SKM-1 treated with dmso at 0.1 percent for 144 hours (cell line): ENCODE results near the gene RAP2B.

ENCODE experiments used
- DNase-seq: peaks from one replicate; lab custom pipeline; 2025; ENCODE audit not compliant: unreplicated experiment; lab: John Stamatoyannopoulos, UW

The RAP2B gene

DNA sequence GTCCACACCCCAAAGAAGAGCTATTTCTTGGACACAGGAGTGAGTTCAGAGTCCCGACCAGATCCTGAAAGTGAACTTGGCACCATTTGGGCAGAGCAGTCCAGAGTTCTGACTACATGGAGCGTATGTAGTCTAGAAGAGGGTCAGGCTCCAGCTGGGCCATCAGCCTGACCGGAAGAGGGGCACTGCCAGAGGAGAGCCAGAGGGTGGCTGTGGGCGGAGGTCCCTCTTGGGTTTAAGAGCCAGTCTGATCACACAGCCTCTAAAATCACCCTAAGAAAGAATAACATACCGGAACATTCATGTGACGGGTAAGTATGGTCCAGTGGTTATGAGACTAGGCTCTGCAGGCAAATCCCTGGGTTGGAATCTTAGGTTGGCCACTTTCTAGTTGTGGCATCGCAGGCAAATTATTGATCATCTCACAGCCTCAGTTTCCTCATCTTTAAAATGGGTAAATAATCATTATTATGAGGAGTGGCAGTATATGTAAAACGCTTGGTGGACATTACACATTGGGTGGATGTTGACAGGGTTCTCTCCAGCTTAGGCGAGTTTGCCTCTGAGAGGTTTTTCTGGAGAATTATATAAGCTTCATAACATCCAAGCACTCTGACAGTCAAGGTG is 2.1 kb upstream of the RAP2B start:
- DNase-seq: no peak

DNA sequence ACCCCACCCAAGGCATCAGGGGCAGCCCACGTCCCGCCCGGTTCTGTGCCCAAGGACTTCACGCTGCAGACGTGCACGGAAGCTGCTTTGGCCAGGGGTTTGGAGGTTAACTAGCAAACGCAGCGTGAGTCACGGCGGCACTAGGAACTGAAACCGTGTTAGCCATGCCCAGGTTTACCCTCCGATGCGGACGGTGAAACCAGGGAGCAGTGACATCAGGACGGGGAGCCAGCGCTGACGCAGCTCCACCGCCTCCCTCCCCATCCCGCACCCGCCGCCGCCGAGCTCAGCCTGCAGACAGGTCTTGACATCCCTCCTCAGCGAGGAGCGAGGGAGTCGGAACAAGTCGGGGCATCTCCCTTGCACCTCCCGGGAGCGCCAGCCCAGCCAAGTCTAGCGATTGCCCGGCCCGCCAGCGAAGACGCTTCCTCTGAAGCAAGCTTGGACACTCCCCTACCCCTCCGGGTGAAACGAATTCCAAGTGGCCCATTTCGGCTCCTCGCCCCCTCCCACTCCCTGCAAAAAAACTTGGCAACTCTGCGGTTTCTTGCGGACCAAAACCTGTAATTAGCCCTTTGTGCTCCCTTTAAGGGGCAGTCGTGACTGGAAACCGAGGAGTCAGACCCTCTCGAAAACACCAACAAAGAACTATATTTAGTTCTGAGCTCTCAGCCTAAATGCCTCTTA is 1.4 kb upstream of the RAP2B start:
- peak; percentile 77 for DNase-seq

DNA sequence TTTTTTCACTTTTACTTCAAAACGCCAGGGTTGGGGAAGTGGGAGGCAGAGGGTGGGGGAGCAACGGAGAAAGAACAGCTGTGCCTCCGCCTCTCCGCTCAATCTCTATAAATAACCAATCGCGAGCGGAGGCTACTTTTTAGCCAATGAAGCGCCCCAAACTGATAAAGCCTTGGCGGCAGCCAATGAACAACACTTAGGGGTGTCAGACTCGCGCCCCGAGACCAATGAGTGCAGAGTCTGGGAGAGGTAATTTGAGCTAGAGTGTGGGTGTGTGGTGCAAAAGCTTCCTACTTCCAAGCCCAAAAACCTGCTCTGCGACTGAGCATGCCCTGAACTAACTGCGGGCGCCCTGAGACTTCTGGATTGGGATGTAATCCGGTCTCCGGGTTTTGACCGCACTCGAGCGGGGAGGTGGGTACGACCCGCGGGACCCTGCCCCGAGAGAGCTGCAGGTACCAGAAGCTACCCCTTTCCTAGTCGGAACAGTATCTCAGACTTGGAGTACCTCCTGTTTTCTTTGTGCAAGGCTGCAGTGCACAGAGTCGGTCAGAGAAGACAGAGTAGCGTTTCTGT is 800 bp upstream of the RAP2B start:
- DNase-seq: peak; percentile 98

DNA sequence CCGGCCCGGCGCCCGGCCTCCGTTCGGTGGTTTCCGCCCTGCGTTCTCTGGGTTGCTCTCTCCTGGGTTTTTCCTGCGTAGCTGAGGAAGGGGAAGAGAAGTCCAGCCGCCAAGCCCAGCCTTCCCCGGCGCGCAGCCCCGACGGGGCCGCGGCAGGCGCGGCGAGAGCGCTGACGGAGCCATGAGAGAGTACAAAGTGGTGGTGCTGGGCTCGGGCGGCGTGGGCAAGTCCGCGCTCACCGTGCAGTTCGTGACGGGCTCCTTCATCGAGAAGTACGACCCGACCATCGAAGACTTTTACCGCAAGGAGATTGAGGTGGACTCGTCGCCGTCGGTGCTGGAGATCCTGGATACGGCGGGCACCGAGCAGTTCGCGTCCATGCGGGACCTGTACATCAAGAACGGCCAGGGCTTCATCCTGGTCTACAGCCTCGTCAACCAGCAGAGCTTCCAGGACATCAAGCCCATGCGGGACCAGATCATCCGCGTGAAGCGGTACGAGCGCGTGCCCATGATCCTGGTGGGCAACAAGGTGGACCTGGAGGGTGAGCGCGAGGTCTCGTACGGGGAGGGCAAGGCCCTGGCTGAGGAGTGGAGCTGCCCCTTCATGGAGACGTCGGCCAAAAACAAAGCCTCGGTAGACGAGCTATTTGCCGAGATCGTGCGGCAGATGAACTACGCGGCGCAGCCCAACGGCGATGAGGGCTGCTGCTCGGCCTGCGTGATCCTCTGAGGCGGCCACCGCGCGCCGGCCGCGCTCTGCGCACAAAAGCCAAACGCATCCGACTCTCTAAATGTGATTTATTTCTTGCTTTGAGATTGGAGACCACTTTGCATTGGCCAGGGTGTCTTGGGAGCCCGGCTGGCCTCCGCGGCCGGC is 727 bp downstream of the RAP2B start:
- no peak for DNase-seq

DNA sequence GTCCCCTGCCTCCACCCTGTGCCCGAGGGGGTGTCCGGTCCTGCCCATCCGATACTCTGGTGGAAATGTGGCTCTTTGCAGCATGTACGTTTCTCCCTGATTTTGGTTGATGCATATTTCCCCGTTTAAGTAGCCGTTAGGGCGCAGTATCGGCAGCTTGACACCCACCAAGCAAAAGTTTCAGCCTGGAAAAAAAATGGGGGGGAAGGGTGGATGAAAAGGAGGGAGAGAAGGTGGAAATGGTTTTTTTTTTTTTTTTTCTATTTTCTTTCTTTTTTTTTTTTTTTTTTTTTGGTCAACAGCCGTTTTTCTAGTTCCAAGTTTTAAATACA is 1.3 kb downstream of the RAP2B start:
- DNase-seq: no peak

DNA sequence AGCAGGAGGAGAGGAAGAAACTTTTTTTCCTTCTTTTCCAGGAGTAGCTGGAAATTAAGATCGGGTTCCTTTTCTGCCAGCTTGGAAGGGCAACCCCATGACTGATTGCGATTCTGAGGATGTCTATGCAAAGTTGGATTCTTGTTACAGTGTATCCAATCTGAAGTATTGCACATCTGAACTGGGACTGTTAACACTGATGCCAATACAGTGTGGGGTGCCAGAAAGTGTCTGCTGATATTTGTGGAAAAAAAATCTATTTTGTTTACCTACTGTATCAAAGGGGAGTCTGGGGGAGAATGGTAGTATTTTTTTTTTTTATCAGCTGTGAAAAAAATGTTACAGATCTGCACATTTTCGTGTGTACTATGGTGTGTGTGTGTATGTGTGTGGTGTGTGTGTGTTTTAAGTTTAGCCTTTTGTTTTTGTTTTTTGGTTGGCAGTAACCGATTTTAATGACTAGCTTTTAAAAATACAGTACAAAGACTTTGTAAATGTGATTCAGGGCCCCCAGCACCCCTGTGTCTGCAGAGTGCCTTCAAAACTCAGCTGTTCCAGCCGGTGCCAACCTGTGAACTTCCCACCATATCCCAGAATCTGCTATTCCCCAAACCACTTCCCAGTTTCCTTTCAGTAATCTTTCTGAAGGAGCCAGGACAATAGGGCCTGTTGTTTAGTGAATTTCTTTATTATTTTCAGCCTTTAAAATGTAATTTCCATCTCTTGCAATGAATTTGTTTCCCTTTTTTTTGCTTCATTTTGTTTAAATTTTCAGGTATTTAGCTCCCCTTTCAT is 1.9 kb downstream of the RAP2B start:
- no peak for DNase-seq

DNA sequence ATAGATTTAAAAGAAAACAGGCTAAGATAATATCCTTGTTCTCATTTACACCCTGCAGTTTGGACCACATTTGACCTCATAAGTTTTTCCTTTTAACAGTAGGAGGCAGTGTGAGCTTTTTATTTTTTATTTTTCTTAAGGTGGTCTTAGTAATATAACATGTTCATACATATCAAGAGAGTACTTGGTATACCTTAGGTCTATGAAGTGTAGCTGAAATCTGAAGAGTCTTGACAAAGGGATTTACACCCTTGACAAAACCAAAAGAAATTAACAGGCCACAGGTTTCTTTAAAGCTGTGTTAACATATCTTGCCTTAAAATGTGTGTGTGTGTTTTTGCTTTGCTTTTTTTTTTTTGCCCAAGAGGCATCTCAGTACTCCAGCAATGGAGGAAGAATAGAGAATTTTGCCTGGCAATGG is 3.2 kb downstream of the RAP2B start:
- DNase-seq: no peak

DNA sequence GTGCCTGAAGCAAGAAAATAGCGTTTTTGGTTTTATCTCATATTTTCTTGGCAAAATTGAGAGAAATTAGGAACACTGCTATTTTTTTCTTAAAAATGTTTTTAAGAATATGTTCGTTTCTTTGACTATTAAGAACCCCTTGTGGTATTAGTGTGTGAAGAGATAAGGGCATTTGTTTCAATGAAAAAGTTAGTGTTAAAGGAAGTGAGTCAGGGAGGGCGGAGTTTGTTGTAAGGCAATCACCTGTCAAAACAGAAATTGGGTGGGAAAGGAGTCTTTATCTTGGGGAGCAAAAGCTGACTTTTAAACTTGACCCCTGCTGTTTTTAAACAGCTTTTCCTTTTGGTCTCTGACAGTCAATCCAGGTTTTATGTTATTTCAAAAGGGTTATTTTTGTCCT is 4.2 kb downstream of the RAP2B start:
- DNase-seq: no peak

DNA sequence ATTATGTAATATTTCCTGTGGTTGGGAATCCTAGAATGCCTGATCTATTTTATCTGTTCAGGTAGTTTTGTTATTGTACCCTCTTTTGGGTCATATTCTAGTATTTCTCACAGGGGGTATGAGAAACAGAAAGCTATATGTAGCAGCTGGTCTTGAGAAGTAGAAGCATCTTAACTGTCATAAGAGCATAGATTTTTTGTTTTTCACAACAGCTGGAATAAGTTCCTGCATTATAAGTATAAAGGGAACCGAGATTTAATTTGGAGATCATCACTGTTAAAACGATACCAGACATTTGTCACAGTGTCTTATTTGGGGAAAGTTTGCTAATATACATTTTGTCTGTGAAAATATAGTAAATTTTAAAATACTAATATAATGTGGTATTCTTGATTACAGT is 4.8 kb downstream of the RAP2B start:
- DNase-seq: no peak

DNA sequence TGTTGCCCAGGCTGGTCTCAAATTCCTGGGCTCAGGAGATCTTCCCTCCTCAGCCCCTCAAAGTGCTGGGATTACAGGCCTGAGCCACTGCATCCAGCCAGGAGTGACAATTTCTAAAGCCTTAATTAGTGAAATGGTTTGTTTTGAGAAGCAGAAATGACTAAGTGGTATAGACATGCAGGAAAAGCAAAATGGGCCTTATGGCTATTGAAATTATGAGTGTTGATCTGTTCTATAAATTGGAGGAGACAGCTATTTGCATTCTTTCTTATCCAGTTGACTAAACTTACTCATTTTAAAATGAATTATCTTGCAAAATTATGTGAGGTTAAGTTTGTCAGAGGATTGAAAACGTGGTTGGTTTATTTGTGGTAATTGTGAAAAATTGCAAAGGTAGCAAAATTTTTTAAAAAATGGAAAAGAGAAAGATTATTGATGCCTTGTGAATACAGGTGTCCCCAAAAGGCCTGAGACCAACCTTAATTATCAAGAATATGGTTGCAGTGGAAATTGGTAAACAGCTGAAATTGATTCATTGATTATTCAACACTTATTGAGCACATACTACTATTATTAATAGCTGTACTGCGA is 7.9 kb downstream of the RAP2B start:
- DNase-seq: no peak

DNA sequence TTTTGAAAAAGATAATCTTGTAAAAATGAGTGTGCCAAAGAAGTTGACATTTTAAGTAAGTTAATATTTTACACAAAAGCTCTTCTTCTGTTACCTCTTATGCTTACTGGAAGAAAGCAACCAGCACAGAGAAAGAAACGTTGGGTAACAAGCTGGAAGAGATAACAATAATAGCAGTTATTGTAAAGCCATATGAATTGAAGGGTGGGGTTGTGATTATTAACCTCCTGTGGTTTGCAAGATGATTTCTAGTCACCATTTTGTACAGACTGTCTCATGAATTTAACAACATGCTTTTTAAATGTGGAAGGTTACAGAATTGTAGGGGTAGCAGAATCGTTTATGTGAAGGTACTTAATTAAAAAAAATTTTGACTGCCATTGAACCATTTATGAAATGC is 9.2 kb downstream of the RAP2B start:
- DNase-seq: no peak

DNA sequence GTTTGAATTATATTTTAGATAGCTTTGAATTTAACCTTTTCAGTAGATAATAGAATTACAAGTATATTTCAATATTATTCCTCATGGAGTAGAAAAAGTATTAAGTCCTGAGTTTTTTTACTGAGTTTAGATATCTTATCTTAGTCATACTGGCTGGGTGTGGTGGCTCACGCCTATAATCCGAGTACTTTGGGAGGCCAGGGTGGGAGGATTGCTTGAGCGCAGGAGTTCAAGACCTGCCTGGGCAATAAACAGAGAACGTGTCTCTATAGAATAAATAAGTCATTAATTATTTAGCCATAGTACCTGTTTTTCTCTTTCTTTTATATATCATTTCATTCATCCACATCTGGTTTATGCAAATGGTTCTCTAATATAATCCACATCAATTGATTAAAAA is 9.9 kb downstream of the RAP2B start:
- DNase-seq: no peak

DNA sequence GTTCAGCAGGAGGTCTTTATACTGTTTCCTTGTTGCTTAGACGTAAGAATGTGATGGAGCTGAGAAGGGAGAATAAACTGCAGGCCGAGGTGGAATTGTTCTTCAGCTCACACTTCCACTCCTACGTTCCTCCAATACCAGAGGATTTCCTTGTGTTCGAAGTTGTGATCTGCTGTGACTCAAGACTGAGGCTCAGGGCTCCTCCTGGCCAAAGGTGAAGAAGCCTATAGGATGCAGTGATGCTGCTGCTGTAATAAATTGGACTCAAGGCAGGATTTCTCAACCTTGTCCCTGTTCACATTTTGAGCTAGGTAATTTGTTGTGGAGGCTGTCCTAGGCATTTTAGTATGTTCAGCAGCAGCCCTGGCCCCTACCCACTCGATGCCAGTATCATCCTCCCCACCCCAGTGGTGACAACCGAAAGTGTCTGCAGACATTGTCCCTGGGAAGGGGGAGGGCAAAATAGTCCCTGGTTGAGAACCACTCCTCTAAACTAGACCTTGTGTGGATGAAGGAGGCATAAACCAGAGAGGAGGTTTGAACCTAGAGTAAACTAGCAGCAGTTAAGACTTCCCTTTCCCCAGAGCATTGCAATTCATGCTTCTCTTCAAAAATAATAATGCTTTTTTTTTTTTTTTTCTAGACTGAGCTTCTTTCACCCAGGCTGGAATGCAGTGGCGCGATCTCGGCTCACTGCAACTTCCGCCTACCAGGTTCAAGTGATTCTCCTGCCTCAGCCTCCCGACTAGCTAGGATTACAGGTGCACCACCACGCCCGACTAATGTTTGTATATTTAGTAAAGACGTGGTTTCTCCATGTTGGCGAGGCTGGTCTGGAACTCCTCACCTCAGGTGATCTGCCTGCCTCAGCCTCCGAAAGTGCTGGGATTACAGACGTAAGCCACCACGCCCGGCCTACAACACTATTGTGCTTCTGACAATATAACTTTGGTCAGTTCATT is 11.1 kb downstream of the RAP2B start:
- DNase-seq: no peak

DNA sequence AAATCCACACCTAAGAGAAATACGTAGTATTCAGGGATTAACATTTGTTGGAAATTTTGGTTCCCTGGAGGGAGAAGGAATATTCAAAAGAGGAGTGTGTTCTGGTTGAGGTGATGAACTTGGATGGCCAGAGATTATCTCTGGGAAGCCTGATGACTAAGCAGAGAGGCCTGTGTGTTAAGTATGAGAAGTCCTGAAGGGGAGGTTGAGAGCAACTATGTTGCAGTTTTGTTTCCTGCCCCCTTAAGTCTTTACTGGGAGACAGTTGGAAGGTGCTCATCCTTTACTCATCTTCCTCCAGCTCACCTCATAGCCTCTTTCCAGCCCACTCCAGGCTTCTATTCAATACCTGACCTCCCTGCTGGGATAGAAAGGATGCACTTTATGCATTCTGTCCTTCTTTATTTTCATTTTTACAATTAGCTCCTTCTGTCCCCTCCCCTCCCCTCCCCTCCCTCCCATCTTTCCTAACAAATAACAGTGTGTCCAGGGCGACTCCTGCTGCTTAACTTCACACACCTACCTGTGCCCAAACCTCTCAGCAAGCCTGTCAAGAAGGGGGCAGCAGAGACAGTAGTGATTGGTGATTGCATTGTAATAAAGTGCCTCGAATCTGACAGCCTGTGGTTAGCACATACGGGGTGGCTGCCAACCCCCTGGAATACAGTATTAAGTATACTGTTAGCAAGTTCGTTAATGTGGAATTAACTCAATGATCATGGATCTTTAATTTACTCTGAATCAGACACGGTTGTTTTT is 11.9 kb downstream of the RAP2B start:
- no peak for DNase-seq

DNA sequence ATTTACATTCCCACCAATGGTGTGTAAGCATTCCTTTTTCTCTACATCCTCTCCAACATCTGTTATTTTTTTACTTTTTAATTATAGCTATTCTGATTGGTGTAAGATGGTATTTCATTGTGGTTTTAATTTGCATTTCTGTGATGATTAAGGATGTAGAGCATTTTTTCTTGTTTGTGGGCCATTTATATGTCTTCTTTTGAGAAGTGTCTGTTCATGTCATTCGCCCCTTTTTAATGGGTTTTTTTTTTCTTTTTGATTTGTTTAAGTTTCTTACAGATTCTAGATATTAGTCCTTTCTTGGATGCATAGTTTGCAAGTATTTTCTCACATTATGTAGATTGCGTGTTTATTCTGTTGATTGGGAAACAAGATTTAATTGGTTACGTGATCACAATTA is 14.2 kb downstream of the RAP2B start:
- DNase-seq: no peak

DNA sequence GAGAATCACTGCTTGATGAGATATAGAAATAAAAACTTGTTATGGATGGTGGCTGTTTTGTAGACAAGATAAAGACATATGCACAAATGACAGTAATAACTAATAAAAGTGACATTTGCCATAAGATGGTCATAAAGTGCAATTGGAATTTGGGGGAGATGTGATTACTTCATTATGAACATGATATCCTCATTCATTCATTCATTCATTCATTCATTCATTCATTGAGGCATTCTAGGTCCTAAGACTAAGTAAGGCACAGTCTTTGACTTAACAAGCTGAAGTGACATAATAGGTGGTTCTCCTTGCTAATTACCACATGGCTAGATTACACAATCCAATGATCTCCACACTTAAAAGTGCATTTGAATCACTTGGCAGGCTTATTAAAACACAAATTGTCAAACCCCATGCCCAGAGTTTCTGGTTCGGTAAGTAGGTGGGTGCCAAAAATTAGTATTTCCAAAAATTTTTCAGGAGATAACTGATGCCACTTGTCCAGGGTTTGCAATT is 18.9 kb downstream of the RAP2B start:
- DNase-seq: peak; percentile 54

DNA sequence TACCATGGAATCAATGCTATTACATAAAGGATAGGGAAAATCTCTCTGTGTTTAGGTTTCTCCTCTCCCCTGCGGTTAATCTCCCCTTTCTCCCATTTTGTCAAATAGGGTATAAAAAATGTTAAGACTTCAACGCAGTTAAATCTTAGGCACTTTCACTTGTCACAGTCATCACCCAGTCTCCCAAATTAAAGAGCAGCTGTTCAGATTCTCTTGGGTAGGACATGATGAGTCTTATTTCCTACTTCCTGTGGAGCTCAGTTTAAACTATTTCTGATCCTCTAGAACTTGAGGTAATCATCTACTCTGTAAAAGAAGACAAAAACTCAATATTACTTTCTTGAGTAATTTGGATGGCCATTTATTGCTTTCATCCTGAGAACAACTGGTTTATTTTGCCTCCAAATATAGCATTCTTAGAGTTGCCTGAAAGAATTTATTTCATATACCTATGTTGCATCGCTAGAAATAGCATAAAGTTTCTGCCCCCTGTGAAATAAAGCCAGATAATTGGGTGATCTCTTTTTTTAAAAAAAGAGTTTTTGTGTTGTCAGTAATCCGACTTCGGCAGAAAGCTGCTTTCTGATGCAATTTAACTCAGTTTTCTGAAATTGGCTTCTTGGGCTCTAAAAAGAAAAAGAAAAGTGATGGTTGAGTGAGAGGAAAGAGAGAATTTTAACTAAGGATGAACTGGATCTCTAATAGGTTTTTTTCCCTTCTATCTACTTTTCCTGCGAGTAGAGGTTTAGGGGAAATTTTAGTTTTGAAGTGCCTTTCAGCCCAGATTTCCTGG is 20.7 kb downstream of the RAP2B start:
- no peak for DNase-seq

DNA sequence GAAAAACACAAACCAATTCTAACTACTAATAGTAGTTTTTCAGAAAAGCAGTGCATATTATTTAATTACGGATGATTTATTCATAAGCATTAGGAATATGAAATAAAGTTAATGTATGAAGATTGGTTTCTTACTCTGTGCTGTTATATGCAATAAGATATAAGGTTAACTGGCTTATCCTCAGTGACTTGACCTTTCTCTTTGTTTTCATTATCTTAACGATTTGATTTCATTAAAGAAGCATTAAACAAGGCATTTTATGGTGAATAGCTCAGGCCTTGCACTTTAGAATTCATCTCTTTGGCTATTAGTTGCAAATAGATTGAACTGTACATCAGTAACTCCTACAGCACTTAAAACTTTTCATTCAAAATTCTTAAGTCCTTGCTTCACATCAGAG is 28.9 kb downstream of the RAP2B start:
- no peak for DNase-seq
